ENCODE measurements around the gene FAHD2A.

DNA sequence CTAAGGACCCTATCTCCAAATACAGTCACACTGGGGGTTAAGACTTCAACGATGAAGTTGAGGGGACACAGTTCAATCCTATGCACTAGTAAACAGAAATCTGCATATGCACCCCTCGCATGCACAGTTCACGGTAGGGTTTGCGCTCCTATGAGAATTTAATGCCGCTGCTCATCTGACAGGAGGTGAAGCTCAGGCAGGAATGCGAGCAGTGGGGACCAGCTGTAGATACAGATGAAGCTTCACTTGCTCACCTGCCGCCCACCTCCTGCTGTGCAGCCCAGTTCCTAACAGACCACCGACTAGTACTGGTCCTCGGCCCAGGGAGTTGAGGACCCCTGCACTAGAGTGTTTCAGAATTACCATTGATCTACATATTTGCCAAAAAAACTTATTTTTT, 40.0 kb upstream of the FAHD2A start:
- TF ChIP-seq, protein P1, sequence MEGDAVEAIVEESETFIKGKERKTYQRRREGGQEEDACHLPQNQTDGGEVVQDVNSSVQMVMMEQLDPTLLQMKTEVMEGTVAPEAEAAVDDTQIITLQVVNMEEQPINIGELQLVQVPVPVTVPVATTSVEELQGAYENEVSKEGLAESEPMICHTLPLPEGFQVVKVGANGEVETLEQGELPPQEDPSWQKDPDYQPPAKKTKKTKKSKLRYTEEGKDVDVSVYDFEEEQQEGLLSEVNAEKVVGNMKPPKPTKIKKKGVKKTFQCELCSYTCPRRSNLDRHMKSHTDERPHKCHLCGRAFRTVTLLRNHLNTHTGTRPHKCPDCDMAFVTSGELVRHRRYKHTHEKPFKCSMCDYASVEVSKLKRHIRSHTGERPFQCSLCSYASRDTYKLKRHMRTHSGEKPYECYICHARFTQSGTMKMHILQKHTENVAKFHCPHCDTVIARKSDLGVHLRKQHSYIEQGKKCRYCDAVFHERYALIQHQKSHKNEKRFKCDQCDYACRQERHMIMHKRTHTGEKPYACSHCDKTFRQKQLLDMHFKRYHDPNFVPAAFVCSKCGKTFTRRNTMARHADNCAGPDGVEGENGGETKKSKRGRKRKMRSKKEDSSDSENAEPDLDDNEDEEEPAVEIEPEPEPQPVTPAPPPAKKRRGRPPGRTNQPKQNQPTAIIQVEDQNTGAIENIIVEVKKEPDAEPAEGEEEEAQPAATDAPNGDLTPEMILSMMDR (conservative IDR thresholded peaks at IDR 0.05 in 1 of 2, IDR thresholded peaks at IDR 0.05 in 1 of 2; ENCODE audit: extremely low read depth in 1 of 2, insufficient read depth in 1 of 2, low read depth in 1 of 2, low read length in 2 of 2): no peak
- no peak for TF ChIP-seq EZH2 (IDR thresholded peaks at IDR 0.05; ENCODE audit: borderline replicate concordance, low read length)
